Urinary bladder (tissue), 4 donors: Measurements from ENCODE around the gene IQSEC1. TPM values are rescaled to one million over a fixed set of nuclear protein-coding genes. Genes with fewer than 3 reads are reported as not detected.

Source experiments
- DNase-seq: peaks from one replicate; pipeline ENCODE4 v3.0.0-alpha.2; 2015; ENCODE audit errors: extremely low spot score
- H3K27ac ChIP-seq: one replicate; pipeline ENCODE4 v1.5.1; 2013; ENCODE audit warnings: low read depth, mild to moderate bottlenecking, moderate library complexity
- H3K36me3 ChIP-seq: one replicate; pipeline ENCODE4 v1.6.1; 2013; ENCODE audit warnings: mild to moderate bottlenecking, moderate library complexity; ENCODE audit not compliant: insufficient read depth
- H3K4me1 ChIP-seq: one replicate; pipeline ENCODE4 v1.6.1; 2013; ENCODE audit warnings: mild to moderate bottlenecking, moderate library complexity; ENCODE audit not compliant: insufficient read depth
- H3K4me3 ChIP-seq: one replicate; pipeline ENCODE4 v1.5.1; 2013; ENCODE audit warnings: low read depth, low read length
- WGBS: extraction: QIAGEN DNeasy Blood & Tissue Kit; methylation state at CpG from one replicate; pipeline ENCODE4 v1.1.7; 2013; 5-methylcytosine and 5-hydroxymethylcytosine counted together
- polyA plus RNA-seq: library from polyadenylated mRNA; stranded (reverse); fragments of 200-250 nt; gene quantifications from one replicate; pipeline ENCODE4 v1.2.3, GENCODE V29; 2013
- total RNA-seq: library from RNA; depleted of rRNA; stranded (reverse); fragments of >200 nt; gene quantifications from one replicate; pipeline ENCODE4 v1.2.3, GENCODE V29; 2014
- donor health status: healthy with polysubstance abuse.
- donor health status: healthy.

The IQSEC1 gene
- total RNA-seq (24.4 TPM), polyA plus RNA-seq (27.8 TPM)

GRCh38 chr3:13073326-13074005, at the start of gene IQSEC1:
IQSEC1 (minus strand) TSS chr3:13073429; CDS start chr3:13073014, 415 bp downstream.
- DNase-seq = no peak
- Histone ChIP-seq H3K36me3 (no peaks in the 10 kb centered on the region), H3K27ac (no peak within 1 kb of the TSS), H3K4me1 (no peaks in the 10 kb centered on the region), H3K4me3 (peak within 1 kb of the TSS; percentile 8)
- WGBS = 5% methylated on average over 62 of the region's 63 CpGs

- no peak for DNase-seq
- no peaks in the 10 kb centered on the region for H3K36me3 ChIP-seq
- 54% methylated on average over 20 of the region's 20 CpGs for WGBS
- H3K27ac ChIP-seq = no peak overlapping the region
- no peaks in the 10 kb centered on the region for H3K4me1 ChIP-seq
- no peak overlapping the region for H3K4me3 ChIP-seq
Observed at GRCh38 chr3:13122081-13123012, 49.1 kb upstream of the IQSEC1 start.

GRCh38 chr3:13121553-13122001, 48.3 kb upstream of the IQSEC1 start:
- Histone ChIP-seq H3K36me3 (no peaks in the 10 kb centered on the region), H3K4me3 (no peak overlapping the region), H3K27ac (no peak overlapping the region), H3K4me1 (no peaks in the 10 kb centered on the region)
- WGBS = 81% methylated on average over 14 of the region's 14 CpGs
- no peak for DNase-seq

- Histone ChIP-seq H3K4me3 (no peak overlapping the region), H3K36me3 (no peaks in the 10 kb centered on the region), H3K4me1 (no peaks in the 10 kb centered on the region), H3K27ac (no peak overlapping the region)
- no peak for DNase-seq
- 83% methylated on average over 16 of the region's 16 CpGs for WGBS
Observed at GRCh38 chr3:13120928-13121552, 47.8 kb upstream of the IQSEC1 start.

- H3K4me1 ChIP-seq = no peaks in the 10 kb centered on the region
- H3K27ac ChIP-seq = no peak overlapping the region
- no peak for DNase-seq
- 81% methylated on average over 14 of the region's 14 CpGs for WGBS
- H3K4me3 ChIP-seq = no peak overlapping the region
- no peaks in the 10 kb centered on the region for H3K36me3 ChIP-seq
Observed at GRCh38 chr3:13120289-13120927, 47.2 kb upstream of the IQSEC1 start.

GRCh38 chr3:13119471-13120220, 46.4 kb upstream of the IQSEC1 start:
- DNase-seq = no peak
- no peaks in the 10 kb centered on the region for H3K36me3 ChIP-seq
- 59% methylated on average over 17 of the region's 17 CpGs for WGBS

GRCh38 chr3:13116426-13116825, 43.2 kb upstream of the IQSEC1 start:
- no peak for DNase-seq

More at GRCh38 chr3:13119471-13120220, 46.4 kb upstream of the IQSEC1 start:
- H3K4me3 ChIP-seq = no peak overlapping the region
- H3K27ac ChIP-seq = no peak overlapping the region
- H3K4me1 ChIP-seq = no peaks in the 10 kb centered on the region

GRCh38 chr3:13115991-13116390, 42.8 kb upstream of the IQSEC1 start:
- WGBS = 86% methylated on average over 7 of the region's 7 CpGs
- Histone ChIP-seq H3K27ac (no peak overlapping the region), H3K36me3 (no peaks in the 10 kb centered on the region), H3K4me1 (no peaks in the 10 kb centered on the region), H3K4me3 (no peak overlapping the region)
- no peak for DNase-seq

More at GRCh38 chr3:13116426-13116825, 43.2 kb upstream of the IQSEC1 start:
- H3K27ac ChIP-seq = no peak overlapping the region
- H3K4me1 ChIP-seq = no peaks in the 10 kb centered on the region
- no peak overlapping the region for H3K4me3 ChIP-seq
- WGBS = 68% methylated on average over 8 of the region's 8 CpGs
- no peaks in the 10 kb centered on the region for H3K36me3 ChIP-seq

GRCh38 chr3:13115576-13115910, 42.3 kb upstream of the IQSEC1 start:
- WGBS = 78% methylated on average over 8 of the region's 8 CpGs
- no peak overlapping the region for H3K27ac ChIP-seq
- H3K36me3 ChIP-seq = no peaks in the 10 kb centered on the region
- DNase-seq = no peak
- no peak overlapping the region for H3K4me3 ChIP-seq
- H3K4me1 ChIP-seq = no peaks in the 10 kb centered on the region

- Histone ChIP-seq H3K4me3 (no peak overlapping the region), H3K4me1 (no peaks in the 10 kb centered on the region), H3K27ac (no peak overlapping the region), H3K36me3 (no peaks in the 10 kb centered on the region)
- DNase-seq = no peak
- 62% methylated on average over 14 of the region's 14 CpGs for WGBS
Observed at GRCh38 chr3:13114811-13115575, 41.8 kb upstream of the IQSEC1 start.

- Histone ChIP-seq H3K36me3 (no peaks in the 10 kb centered on the region), H3K4me3 (no peak overlapping the region), H3K4me1 (no peaks in the 10 kb centered on the region), H3K27ac (no peak overlapping the region)
- WGBS = 67% methylated on average over 27 of the region's 27 CpGs
- no peak for DNase-seq
Observed at GRCh38 chr3:13113346-13114330, 40.4 kb upstream of the IQSEC1 start.
